A673 (cell line): ENCODE measurements around the gene WHAMM.
"Not testable (repeated sequence)": the region's sequence is repeated elsewhere in the genome, so short reads cannot be mapped to it uniquely, and the experiment has no call there.

Source experiments
- CTCF ChIP-seq: fragments of 300-800, 200-600 bp; sonication (generic); conservative IDR thresholded peaks from 2 replicates; pipeline ENCODE4 v1.5.1; 2017; ENCODE audit warnings: low read depth, mild to moderate bottlenecking, antibody characterized with exemption, low read length, moderate library complexity, mixed read lengths
- EZH2 ChIP-seq: fragments of 200-600 bp; sonication (generic); IDR thresholded peaks from 2 replicates; pipeline ENCODE4 v1.6.1; 2017; ENCODE audit warnings: borderline replicate concordance, low read depth, mild to moderate bottlenecking, mixed read lengths, antibody characterized with exemption, low read length; ENCODE audit not compliant: poor library complexity, severe bottlenecking

- TF ChIP-seq CTCF, EZH2: not testable (repeated sequence)
These were observed 43.2 kb upstream of the WHAMM start for GRCh38 chr15:82766201-82766600.
